Endothelial cell of umbilical vein (primary cell): ENCODE results near the gene MACROD2.

Experiments used
- EZH2 ChIP-seq: IDR thresholded peaks from 2 replicates; pipeline ENCODE4 v1.6.1; 2012; ENCODE audit warnings: borderline replicate concordance, low read depth, mild to moderate bottlenecking, moderate library complexity, low read length, inconsistent platforms; ENCODE audit not compliant: severe bottlenecking
- FOS ChIP-seq: IDR thresholded peaks from 2 replicates; pipeline ENCODE4 v1.6.1; 2011; ENCODE audit warnings: mild to moderate bottlenecking, low read length, moderate library complexity, borderline replicate concordance; ENCODE audit not compliant: insufficient read depth
- GATA2 ChIP-seq: IDR thresholded peaks from 2 replicates; pipeline ENCODE4 v1.7.0; 2011; ENCODE audit warnings: low read depth, mild to moderate bottlenecking, moderate library complexity, mixed read lengths, low read length; ENCODE audit not compliant: insufficient read length, insufficient read depth
- MAX ChIP-seq: IDR thresholded peaks from 2 replicates; pipeline ENCODE4 v1.6.1; 2011; ENCODE audit not compliant: insufficient read depth, insufficient read length
- MYC ChIP-seq: IDR thresholded peaks from one replicate; pipeline ENCODE4 v1.6.1; 2011; ENCODE audit warnings: mild to moderate bottlenecking, low read depth, low read length
- POLR2A ChIP-seq: IDR thresholded peaks from 2 replicates; pipeline ENCODE4 v1.6.1; 2012; ENCODE audit warnings: low read depth, mild to moderate bottlenecking, control low read depth, low read length
- POLR2AphosphoS5 ChIP-seq: IDR thresholded peaks from 2 replicates; pipeline ENCODE4 v1.6.1; 2012; ENCODE audit warnings: low read depth, mild to moderate bottlenecking, control low read depth, low read length, moderate library complexity; ENCODE audit not compliant: insufficient read depth
- TF ChIP-seq, protein P1 (sequence below), 2 donors: IDR thresholded peaks; 1 replicate in 1 of 2; 2 replicates in 1 of 2; pipeline ENCODE4 v1.5.1; 2011; ENCODE audit warnings: low read length in 2 of 2, mild to moderate bottlenecking in 2 of 2, moderate library complexity in 2 of 2, control low read depth in 1 of 2, inconsistent platforms in 1 of 2, low read depth in 1 of 2; ENCODE audit not compliant: insufficient read depth in 1 of 2; ENCODE audit errors: extremely low read depth in 1 of 2

DNA sequence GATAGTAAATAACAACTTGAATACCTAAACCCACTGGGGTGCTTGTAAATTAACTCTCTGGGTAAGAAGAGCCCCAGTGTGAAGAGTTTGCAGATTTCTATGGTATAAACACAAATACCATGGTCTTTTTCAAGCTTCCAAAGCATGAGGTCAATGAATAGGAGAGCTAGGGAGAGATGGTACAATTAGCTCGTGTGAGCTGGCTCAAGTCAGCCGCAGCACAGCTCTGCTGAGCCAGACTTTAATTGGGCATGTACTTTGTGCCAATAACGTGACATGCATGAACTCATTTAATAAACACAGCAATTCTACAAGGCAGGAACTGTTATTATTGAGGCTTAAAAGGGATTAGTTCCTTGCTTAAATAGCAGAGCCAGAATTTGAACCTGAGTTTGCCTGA is 1893.7 kb downstream of the MACROD2 start:
- TF ChIP-seq, protein P1, sequence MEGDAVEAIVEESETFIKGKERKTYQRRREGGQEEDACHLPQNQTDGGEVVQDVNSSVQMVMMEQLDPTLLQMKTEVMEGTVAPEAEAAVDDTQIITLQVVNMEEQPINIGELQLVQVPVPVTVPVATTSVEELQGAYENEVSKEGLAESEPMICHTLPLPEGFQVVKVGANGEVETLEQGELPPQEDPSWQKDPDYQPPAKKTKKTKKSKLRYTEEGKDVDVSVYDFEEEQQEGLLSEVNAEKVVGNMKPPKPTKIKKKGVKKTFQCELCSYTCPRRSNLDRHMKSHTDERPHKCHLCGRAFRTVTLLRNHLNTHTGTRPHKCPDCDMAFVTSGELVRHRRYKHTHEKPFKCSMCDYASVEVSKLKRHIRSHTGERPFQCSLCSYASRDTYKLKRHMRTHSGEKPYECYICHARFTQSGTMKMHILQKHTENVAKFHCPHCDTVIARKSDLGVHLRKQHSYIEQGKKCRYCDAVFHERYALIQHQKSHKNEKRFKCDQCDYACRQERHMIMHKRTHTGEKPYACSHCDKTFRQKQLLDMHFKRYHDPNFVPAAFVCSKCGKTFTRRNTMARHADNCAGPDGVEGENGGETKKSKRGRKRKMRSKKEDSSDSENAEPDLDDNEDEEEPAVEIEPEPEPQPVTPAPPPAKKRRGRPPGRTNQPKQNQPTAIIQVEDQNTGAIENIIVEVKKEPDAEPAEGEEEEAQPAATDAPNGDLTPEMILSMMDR (IDR thresholded peaks at IDR 0.05; ENCODE audit: extremely low read depth in 1 of 2, insufficient read depth in 1 of 2, low read depth in 1 of 2, low read length in 2 of 2): no peak
- no peak for TF ChIP-seq MAX
- TF ChIP-seq POLR2AphosphoS5: no peak
- no peak for TF ChIP-seq FOS
- no peak for TF ChIP-seq EZH2
- TF ChIP-seq POLR2A: no peak
- no peak for TF ChIP-seq MYC
- TF ChIP-seq GATA2: no peak
